GM12891 (cell line): ENCODE data around the gene CCSER1.

ENCODE experiments used
- POLR2A ChIP-seq: IDR thresholded peaks from 2 replicates; pipeline ENCODE4 v1.6.1; 2011; ENCODE audit warnings: low read depth, low read length, control low read depth
- POLR2AphosphoS5 ChIP-seq: IDR thresholded peaks from 2 replicates; pipeline ENCODE4 v1.6.1; 2011; ENCODE audit warnings: low read depth, low read length, control low read depth
- POU2F2 ChIP-seq: IDR thresholded peaks from 2 replicates; pipeline ENCODE4 v1.6.1; 2011; ENCODE audit warnings: low read depth, mild to moderate bottlenecking, control low read depth, low read length, moderate library complexity
- SPI1 ChIP-seq: IDR thresholded peaks from 2 replicates; pipeline ENCODE4 v1.6.1; 2011; ENCODE audit warnings: low read depth, low read length, control low read depth

DNA sequence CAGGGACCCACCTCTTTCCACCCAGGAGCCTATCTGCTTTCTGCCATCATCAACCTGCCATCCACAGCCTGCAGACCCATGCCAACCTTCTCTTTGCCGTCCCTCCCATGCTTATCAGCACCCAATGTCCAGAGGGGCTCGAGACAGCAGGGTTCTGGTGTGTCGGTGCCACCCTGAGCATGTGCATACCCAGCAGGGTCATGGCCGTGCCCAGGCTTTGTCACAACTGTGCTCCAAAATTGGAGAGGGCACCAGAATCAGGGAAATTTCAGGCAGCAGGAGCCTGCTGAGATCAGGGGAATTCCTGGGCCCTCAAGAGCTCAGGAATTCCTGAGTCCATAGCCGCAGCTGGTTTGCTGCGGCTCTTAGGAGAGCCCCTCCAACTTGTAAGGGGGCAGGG lies 330.6 kb downstream of the CCSER1 start:
- TF ChIP-seq POLR2AphosphoS5 = no peak
- no peak for TF ChIP-seq POU2F2
- no peak for TF ChIP-seq POLR2A
- TF ChIP-seq SPI1 = no peak
